HG02981 (cell line): Measurements from ENCODE around the gene R3HDM1.
"Not testable (repeated sequence)": the region's sequence is repeated elsewhere in the genome, so short reads cannot be mapped to it uniquely, and the experiment has no call there.

Experiments used
- ATAC-seq: cut with Tn5 transposase; IDR thresholded peaks from one replicate; pipeline ENCODE4 v1.9.1; 2021; ENCODE audit warnings: mild to moderate bottlenecking, moderate library complexity; ENCODE audit not compliant: unreplicated experiment

R3HDM1 gene

DNA sequence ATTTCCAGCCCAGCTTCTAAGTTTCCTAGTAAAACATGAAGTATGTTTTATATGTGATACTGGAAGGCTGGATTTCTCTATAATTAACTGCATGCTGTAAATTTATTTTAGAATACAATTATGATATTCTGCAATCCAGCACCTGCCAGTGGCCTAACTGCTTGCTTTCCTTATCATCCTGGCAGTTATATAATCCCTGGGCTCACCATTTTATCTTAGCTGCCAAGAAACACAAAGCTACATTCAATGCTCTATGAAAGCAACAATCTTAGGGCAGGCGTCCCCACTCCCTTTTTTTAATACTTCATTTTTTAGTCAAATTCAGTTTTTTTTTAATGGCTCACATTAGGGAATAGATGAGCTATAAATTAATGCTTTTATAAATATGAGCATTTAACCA lies 172.0 kb downstream of the R3HDM1 start:
- no peak for ATAC-seq

DNA sequence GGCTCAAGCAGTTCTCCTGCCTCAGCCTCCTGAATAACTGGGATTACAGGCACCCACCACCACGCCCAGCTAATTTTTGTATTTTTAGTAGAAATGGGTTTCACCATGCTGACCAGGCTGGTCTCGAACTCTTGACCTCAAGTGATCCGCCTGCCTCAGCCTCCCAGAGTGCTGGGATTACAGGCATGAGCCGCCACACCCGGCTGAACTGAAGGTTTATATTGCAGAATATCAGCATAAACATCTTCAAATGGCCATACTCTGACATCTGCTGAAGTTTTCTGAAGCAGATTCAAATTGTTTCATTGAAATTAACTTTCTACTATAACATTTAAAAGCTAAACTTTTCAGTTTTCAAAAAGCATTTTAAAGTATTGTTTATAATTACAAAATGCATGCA lies 172.8 kb downstream of the R3HDM1 start:
- not testable (repeated sequence) for ATAC-seq

- no peak for ATAC-seq
Observed at GRCh38 chr2:135708159-135708558, 176.9 kb downstream of the R3HDM1 start.

- no peak for ATAC-seq
Observed at GRCh38 chr2:135709992-135710391, 178.7 kb downstream of the R3HDM1 start.

DNA sequence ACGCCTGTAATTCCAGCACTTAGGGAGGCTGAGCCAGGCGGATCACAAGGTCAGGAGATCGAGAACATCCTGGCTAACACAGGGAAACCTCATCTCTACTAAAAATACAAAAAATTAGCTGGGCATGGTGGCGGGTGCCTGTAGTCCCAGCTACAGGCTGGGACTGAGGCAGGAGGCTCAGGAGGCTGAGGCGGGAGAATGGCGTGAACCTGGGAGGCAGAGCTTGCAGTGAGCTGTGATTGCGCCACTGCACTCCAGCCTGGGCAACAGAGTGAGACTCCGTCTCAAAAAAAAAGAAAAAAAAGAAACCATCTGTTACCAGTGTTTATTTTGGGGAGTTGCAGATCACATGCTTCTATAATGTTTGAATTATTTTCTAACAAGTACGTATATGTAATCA lies 183.8 kb downstream of the R3HDM1 start:
- ATAC-seq = not testable (repeated sequence)

GRCh38 chr2:135728064-135728743 lies 196.9 kb downstream of the R3HDM1 start:
- no peak for ATAC-seq

- no peak for ATAC-seq
Observed at GRCh38 chr2:135732561-135732960, 201.3 kb downstream of the R3HDM1 start.

DNA sequence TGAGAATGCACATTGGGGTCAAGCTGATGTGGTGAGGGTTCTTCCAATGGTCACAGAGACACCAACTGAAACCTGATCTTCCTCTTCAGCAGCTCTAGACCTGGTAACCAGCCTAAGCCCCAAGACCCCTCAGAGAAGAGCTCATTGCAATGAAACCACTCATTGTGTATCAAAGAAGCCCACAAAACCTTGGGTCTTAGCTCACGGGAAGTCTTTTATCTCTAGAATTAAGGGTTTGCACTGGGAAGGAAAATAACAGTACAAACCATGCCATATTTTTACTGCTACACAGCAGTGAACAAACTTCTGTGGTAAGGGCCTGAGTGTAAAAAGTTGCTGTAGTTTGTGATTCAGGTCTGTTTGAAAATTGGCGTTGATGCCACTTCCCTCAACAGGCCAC lies 201.8 kb downstream of the R3HDM1 start:
- ATAC-seq = no peak

DNA sequence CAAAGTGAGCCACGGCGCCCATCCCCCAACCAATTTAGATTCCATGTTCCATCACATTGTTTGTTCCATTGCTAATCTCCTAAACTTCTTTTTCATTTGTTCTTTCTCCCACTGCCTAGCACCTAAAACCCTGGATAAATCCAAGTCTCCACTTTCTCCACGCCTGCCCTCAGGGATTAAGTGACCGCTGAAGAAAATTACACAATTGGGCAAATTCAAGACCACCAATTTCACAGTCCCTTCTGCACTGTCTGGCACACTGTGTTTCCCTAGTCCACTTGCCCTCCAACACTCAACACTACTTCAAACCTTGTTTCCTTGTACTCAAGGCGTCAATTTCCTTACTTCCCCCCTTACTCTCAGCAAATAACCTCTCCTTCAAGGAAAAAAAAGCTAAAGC lies 205.3 kb downstream of the R3HDM1 start:
- ATAC-seq = no peak

- ATAC-seq = no peak
Observed at GRCh38 chr2:135740206-135740605, 208.9 kb downstream of the R3HDM1 start.

DNA sequence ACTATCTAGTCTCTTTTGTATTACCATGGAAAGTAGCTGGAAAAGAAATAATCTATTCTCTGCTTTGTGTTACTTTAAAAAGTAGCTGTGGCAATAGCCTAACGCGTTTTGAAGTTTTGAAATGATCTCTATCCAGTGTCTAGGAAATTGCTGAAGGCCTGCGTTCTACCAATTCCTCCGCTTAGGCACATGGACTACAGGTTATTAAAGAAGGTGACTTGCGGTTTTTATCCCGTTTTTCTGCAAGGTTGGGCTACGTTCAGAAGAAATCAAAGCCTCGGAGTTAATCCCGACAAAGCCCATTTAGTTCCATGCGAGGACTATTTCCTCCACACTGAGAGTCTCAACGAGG lies 209.7 kb downstream of the R3HDM1 start:
- ATAC-seq = no peak

DNA sequence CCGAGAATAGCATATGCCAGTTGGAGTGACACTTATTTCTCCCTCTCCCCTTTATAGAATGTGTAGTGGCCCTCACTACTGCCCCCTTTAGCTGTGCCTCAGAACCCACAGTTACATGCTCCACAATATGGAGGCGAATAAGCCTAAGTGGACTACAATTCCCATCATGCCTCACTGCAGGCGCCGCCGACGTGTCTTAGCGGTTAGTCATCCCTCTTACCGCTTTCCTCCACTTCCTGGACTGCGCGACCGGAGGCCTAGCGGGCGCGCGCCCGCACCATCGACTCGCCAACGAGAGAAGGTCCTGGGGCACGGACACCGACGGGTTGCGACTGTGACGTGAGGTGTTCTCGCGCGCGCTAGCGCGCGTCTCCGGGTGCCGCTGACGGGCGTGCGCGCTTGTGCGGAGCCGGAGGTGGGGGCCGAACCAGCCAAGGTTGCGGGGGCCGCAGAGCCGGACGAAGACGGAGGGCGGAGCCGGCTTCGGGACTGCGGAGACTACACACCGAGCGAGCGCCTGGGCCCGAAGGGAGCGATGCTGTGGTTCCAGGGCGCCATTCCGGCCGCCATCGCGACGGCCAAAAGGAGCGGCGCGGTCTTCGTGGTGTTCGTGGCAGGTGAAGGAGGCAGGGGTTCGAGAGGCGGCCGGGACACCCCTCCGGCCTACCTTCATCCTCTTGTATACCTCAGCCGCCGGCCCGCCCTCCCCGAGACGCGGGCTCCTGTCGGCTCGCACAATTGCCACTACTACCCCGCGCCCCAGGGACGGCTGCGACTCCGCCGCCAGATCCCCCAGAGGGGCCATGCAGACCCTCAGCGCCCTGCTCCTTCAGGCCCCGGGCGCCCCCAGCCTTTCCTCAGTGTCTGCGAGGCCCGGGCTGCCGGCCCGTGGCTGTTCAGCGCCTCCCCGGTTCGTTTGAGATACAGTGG lies 210.4 kb downstream of the R3HDM1 start, which contains the start of gene UBXN4:
UBXN4 (plus strand) TSS at position 461 of the 930 bp plus-strand sequence; CDS start at position 536, 75 bp downstream.
- ATAC-seq = peak; percentile 92

GRCh38 chr2:135742325-135742757 lies 211.1 kb downstream of the R3HDM1 start:
- peak; percentile 19 for ATAC-seq

- no peak for ATAC-seq
Observed at GRCh38 chr2:135743860-135744259, 212.6 kb downstream of the R3HDM1 start.

DNA sequence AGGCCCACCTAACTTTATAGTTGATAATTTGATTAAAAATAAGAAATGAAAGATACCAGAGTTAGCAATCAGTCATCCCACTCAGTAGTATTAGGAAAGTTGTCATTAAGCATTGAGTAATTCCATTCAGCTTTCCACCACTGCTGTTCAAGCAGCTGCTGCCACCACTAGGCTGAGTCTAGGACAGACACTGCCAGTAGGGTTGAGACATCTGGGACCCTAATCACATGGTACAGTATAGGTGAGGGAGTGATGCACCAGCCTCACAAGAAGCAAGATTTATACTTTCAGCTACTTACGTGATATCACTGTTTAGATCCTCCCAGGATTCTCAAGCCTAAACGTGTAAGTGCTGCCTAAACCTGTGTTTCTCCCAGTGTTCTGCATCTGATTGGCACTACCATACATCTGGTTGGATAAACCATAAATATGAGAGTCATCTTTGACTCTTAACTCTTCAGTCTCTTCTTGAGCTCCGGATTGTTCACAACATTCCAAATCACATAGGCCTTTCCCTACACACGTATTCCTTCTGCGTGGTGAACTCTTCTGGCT lies 213.6 kb downstream of the R3HDM1 start:
- no peak for ATAC-seq

GRCh38 chr2:135745545-135745944 lies 214.3 kb downstream of the R3HDM1 start:
- no peak for ATAC-seq

DNA sequence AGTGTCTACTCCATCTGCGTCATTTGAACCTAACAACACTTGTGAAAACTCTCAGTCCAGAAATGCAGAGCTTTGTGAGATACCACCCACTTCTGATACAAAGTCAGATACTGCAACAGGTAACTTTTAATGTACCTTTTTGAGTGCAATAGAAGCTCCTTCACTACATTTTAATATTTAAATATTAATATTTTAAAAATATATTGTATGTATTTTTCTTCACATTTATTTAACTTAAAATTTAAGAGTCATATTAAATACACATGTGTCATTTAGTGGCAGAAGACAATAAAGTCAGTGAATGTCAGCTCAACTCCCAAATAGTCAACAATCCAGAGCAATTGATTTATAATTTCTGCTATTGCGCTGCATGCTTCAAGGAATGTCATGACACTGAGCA lies 224.3 kb downstream of the R3HDM1 start:
- no peak for ATAC-seq

DNA sequence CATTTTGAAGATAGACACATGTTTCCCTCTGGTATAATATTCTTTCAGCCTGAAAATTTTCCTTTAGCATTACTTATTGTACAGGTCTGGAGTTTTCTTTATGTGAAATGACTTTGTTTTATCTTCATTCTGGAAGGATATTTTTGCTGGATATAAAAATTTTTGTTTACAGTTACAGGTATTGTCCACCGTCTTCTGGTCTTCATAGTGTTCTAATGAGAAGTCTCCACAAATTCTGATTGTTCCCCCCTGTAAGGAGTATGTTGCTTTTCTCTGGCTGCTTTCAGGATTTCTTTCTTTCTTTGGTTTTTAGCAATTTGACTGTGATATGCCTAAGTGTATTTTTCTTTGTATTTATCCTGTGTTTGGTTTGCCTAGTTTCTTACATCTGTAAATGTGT lies 225.4 kb downstream of the R3HDM1 start:
- no peak for ATAC-seq

DNA sequence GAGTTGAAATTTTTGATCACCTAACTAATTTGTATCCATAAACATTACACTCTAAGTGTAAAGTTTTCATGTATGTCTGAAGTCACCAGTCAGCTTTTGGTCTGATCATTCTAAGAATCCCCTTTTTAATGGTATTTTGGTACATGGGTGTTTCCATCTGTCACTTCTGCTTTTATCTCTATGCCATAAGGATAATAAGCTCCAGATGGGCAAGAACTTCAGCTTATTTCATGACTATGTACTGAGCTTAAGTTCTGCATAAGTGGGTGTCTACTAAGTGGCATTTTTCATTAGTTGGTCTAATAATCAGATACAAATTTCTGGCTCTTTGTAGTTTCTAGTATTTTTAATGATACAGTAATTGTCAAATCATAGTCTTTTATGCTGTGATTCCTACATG lies 230.7 kb downstream of the R3HDM1 start:
- no peak for ATAC-seq

- no peak for ATAC-seq
Observed at GRCh38 chr2:135762530-135762929, 231.2 kb downstream of the R3HDM1 start.

DNA sequence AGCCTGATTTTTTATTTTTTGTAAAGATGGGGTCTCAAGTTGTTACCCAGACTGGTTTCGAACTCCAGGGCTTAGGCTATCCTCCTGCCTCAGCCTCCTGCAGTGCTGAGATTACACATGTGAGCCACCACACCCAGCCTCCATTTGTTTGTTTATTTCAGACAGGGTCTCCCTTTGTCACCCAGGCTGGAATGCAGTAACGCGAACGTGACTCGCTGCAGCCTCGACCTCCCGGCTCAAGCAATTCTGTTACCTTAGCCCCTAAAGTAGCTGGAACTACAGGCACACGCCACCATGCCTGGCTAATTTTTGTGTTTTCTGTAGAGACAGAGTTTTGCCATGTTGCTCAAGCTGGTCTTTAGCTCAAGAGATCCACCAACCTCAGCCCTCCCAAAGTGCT lies 237.6 kb downstream of the R3HDM1 start:
- ATAC-seq = no peak

GRCh38 chr2:135773319-135773718 lies 242.0 kb downstream of the R3HDM1 start:
- ATAC-seq = no peak
